Neural progenitor cell (in vitro differentiated cells): ENCODE data around the gene DSE. TPM values are rescaled to one million over a fixed set of nuclear protein-coding genes. Genes with fewer than 3 reads are reported as not detected.

Experiments used
- DNase-seq: peaks from one replicate; pipeline ENCODE4 v3.0.0-alpha.2; 2016; ENCODE audit warnings: low spot score
- H2AFZ ChIP-seq: fragments of 200-600 bp; sonication (generic); replicated peaks from 2 replicates; pipeline ENCODE4 v1.6.1; 2016; ENCODE audit warnings: antibody characterized with exemption
- H3F3A ChIP-seq: fragments of 200-600 bp; sonication (generic); 2 replicates; pipeline ENCODE4 v1.6.1; 2016; ENCODE audit warnings: antibody characterized with exemption, low read depth
- H3K27ac ChIP-seq: fragments of 200-600 bp; sonication (generic); 2 replicates; pipeline ENCODE4 v1.5.1; 2016; ENCODE audit warnings: mild to moderate bottlenecking
- H3K27me3 ChIP-seq: fragments of 200-600 bp; sonication (generic); 2 replicates; pipeline ENCODE4 v1.6.1; 2016; ENCODE audit warnings: mild to moderate bottlenecking, moderate library complexity
- H3K36me3 ChIP-seq: fragments of 200-600 bp; sonication (generic); 2 replicates; pipeline ENCODE4 v1.5.1; 2016
- H3K4me1 ChIP-seq: fragments of 200-600 bp; sonication (generic); 2 replicates; pipeline ENCODE4 v1.6.1; 2016; ENCODE audit warnings: mixed run types
- H3K4me2 ChIP-seq: fragments of 200-600 bp; sonication (generic); 2 replicates; pipeline ENCODE4 v1.6.1; 2016
- H3K4me3 ChIP-seq: fragments of 200-600 bp; sonication (generic); 2 replicates; pipeline ENCODE4 v1.5.1; 2016
- H3K79me2 ChIP-seq: fragments of 200-600 bp; sonication (generic); 2 replicates; pipeline ENCODE4 v1.6.1; 2016; ENCODE audit warnings: low read depth
- H3K9ac ChIP-seq: fragments of 200-600 bp; sonication (generic); 2 replicates; pipeline ENCODE4 v1.6.1; 2016
- H3K9me3 ChIP-seq: fragments of 200-600 bp; sonication (generic); 2 replicates; pipeline ENCODE4 v1.5.1; 2016; ENCODE audit warnings: low read depth
- H4K20me1 ChIP-seq: fragments of 200-600 bp; sonication (generic); 2 replicates; pipeline ENCODE4 v1.6.1; 2016; ENCODE audit warnings: low read depth
- H3K27ac Mint-ChIP-seq: 3 replicates; pipeline ENCODE4 v1.8.0; 2021; ENCODE audit warnings: mixed read lengths
- H3K27me3 Mint-ChIP-seq: 2 replicates; pipeline ENCODE4 v1.8.0; 2022; ENCODE audit warnings: low read depth, mild to moderate bottlenecking, inconsistent platforms, moderate library complexity, mixed read lengths; ENCODE audit not compliant: insufficient read depth
- H3K36me3 Mint-ChIP-seq: 3 replicates; pipeline ENCODE4 v1.8.0; 2021; ENCODE audit warnings: mixed read lengths
- H3K4me1 Mint-ChIP-seq: 3 replicates; pipeline ENCODE4 v1.8.0; 2021; ENCODE audit warnings: mixed read lengths
- H3K4me3 Mint-ChIP-seq: 3 replicates; pipeline ENCODE4 v1.8.0; 2021; ENCODE audit warnings: mild to moderate bottlenecking, moderate library complexity, mixed read lengths
- H3K9me3 Mint-ChIP-seq: 3 replicates; pipeline ENCODE4 v1.8.0; 2020; ENCODE audit warnings: mixed read lengths
- CTCF ChIP-seq: fragments of 200-600 bp; sonication (generic); IDR thresholded peaks from 2 replicates; pipeline ENCODE4 v1.5.1; 2017; ENCODE audit warnings: antibody characterized with exemption, mild to moderate bottlenecking
- EZH2 ChIP-seq: fragments of 200-600 bp; sonication (generic); IDR thresholded peaks from 2 replicates; pipeline ENCODE4 v1.6.1; 2017; ENCODE audit warnings: antibody characterized with exemption, mild to moderate bottlenecking, moderate library complexity
- EZH2phosphoT487 ChIP-seq: fragments of 200-600 bp; sonication (generic); IDR thresholded peaks from 2 replicates; pipeline ENCODE4 v1.6.1; 2017; ENCODE audit warnings: antibody characterized with exemption
- total RNA-seq: library from RNA; depleted of rRNA; stranded (reverse); fragments of >200 nt; gene quantifications from 2 replicates; pipeline ENCODE4 v1.2.3, GENCODE V29; 2015; ENCODE audit warnings: low replicate concordance

DSE gene
- total RNA-seq, 1 donor from 2014 or later: 43.7 TPM

DNA sequence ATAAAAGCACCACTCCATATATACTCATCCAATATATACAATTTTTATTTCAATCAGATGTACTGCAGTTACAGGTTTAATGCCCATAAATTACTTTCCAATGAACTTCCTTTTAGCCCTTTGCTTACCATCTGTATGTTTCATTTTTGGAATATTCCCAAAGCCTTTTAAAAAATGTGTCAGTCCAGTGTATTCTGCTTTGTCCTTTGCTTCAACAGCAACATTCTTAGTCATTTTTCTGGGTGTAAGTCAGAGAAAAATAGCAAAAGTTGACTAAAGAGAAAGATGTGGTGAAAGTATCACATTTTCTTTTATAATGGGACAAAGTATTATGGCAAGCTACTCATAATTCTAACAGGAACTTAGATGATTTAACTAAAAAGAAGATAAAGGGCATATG lies 15.2 kb downstream of the DSE start:
- Histone ChIP-seq H2AFZ (no peak overlapping the region), H3K4me3 (no peak overlapping the region), H3K9ac (no peak overlapping the region), H3K4me1 (no peaks in the 10 kb centered on the region), H4K20me1 (no peaks in the 10 kb centered on the region), H3F3A (no peaks in the 10 kb centered on the region), H3K27me3 (no peaks in the 10 kb centered on the region), H3K36me3 (no peaks in the 10 kb centered on the region), H3K79me2 (peaks cover 3% of the 10 kb centered on the region), H3K27ac (no peak overlapping the region), H3K9me3 (no peaks in the 10 kb centered on the region), H3K4me2 (no peak overlapping the region)
- Mint-ChIP-seq H3K27me3 (no peaks in the 10 kb centered on the region), H3K36me3 (peaks cover 9% of the 10 kb centered on the region), H3K27ac (no peak overlapping the region), H3K4me1 (peaks cover 5% of the 10 kb centered on the region), H3K9me3 (no peaks in the 10 kb centered on the region), H3K4me3 (no peak overlapping the region)
- DNase-seq: no peak
- TF ChIP-seq EZH2phosphoT487 (no peak), EZH2 (no peak), CTCF (no peak)

DNA sequence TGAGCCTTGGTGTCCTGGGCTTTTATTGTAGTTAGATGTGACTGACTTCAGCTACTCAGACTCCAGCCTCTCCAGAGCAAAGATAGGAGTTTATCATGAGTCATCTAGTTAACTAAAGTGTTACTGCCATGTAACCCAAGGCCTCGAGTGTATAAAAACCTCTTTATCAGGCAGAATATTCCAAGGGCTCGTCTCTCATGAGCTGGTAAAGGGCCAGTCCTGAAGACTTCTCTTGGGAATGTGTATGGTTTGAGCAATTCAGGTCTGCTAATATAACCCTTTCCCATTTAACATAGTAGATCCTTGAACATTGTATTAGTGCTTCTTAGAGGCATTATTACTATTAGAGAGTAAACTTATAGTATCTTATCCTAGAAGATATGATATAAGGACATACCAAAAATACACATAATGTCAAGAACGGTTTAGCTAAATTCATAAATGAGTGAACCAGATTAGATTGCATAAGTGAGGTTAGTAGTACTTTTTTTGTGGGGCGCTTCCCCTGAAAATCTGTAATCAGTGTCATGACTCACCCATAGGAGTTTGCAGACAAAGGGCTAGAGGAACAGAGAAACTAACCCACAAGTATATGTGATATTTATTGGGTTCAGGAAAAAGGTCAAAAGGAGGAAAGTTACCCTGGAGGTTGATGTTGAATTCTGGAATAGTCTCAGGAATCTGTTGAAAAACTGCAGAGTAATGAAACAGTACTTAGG lies 16.0 kb downstream of the DSE start:
- Mint-ChIP-seq H3K27ac (no peak overlapping the region), H3K4me1 (peaks cover 5% of the 10 kb centered on the region), H3K27me3 (no peaks in the 10 kb centered on the region), H3K4me3 (no peak overlapping the region), H3K36me3 (peaks cover 9% of the 10 kb centered on the region), H3K9me3 (no peaks in the 10 kb centered on the region)
- Histone ChIP-seq H3F3A (no peaks in the 10 kb centered on the region), H3K9me3 (no peaks in the 10 kb centered on the region), H3K4me2 (no peak overlapping the region), H3K4me3 (no peak overlapping the region), H3K79me2 (peaks cover under 1% of the 10 kb centered on the region), H3K9ac (no peak overlapping the region), H3K4me1 (no peaks in the 10 kb centered on the region), H4K20me1 (no peaks in the 10 kb centered on the region), H2AFZ (no peak overlapping the region), H3K27me3 (no peaks in the 10 kb centered on the region), H3K27ac (no peak overlapping the region), H3K36me3 (no peaks in the 10 kb centered on the region)
- no peak for TF ChIP-seq EZH2phosphoT487
- TF ChIP-seq CTCF: no peak
- no peak for TF ChIP-seq EZH2
- no peak for DNase-seq

DNA sequence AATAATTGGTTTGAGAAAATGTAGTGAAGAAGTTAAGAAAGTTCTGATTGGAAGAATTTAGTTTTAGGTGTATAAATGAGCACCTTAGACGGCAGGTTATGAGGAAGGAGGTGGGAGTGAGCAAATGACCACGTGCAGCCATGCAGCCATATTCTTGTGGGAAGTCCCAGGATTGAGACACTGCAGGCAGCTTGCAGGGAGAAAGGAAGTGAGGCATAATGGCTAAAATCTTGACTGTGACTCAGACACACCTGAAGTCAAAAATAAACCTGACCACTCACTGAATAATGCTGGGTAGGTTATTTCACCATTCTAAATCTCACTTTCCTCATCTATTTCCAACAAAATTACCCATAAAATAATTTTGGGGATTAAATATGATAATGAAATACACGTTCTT lies 16.6 kb downstream of the DSE start:
- Mint-ChIP-seq H3K36me3 (peaks cover 9% of the 10 kb centered on the region), H3K4me3 (no peak overlapping the region), H3K4me1 (peaks cover 5% of the 10 kb centered on the region), H3K27ac (no peak overlapping the region), H3K27me3 (no peaks in the 10 kb centered on the region), H3K9me3 (no peaks in the 10 kb centered on the region)
- Histone ChIP-seq H3K4me2 (no peak overlapping the region), H3K36me3 (no peaks in the 10 kb centered on the region), H3K9me3 (no peaks in the 10 kb centered on the region), H3K79me2 (no peaks in the 10 kb centered on the region), H3F3A (no peaks in the 10 kb centered on the region), H3K27me3 (no peaks in the 10 kb centered on the region), H3K4me1 (no peaks in the 10 kb centered on the region), H4K20me1 (no peaks in the 10 kb centered on the region), H2AFZ (no peak overlapping the region), H3K9ac (no peak overlapping the region), H3K4me3 (no peak overlapping the region), H3K27ac (no peak overlapping the region)
- no peak for DNase-seq
- TF ChIP-seq EZH2 (no peak), CTCF (no peak), EZH2phosphoT487 (no peak)
